NCI-H446 treated with DMSO at 0.1 percent for 48 hours (cell line): ENCODE measurements around the gene SLC35F6.

Source experiments
- DNase-seq: peaks from one replicate; lab custom pipeline; 2025; lab: John Stamatoyannopoulos, UW

Gene SLC35F6, protein sequence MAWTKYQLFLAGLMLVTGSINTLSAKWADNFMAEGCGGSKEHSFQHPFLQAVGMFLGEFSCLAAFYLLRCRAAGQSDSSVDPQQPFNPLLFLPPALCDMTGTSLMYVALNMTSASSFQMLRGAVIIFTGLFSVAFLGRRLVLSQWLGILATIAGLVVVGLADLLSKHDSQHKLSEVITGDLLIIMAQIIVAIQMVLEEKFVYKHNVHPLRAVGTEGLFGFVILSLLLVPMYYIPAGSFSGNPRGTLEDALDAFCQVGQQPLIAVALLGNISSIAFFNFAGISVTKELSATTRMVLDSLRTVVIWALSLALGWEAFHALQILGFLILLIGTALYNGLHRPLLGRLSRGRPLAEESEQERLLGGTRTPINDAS

DNA sequence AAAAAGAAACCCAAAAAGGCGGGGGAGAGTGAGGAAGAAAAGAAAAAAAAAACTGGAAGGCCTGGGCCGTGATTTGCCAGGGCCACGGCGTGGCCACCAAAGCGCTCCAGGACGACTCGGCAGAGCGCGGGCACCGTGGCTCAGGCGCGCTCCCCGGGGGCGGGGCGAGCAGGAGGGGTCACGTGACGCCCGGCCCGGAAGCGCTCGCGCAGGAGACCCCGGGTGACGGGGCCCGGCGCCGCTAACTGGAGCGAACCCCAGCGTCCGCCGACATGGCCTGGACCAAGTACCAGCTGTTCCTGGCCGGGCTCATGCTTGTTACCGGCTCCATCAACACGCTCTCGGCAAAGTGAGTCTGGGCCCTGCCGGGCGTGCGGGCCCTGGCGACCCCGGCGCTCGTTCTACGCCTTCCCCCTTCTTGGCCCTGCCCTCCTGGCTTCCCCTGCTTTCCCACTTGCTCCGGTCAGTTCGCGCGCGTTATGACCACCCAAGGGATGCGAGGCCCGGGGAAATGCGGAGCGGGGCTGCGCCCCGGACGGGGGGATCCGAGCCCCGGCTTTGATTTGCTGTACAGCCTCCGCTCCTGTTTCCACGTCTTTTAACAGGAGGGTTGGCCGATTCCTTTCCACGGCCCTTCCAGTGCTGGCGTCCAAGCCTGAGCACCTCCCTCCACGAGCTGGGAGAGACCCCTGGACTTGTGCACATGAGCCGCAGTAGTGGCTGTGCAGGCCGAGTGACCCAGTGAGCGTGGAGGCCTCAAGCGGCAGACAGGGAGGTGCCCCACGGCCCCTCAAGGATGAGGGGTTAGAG is at the start of gene SLC35F6:
TSS of gene SLC35F6 (plus strand) at position 207 of the 810 bp plus-strand sequence. CDS start at position 273, 66 bp downstream.
- peak; percentile 38 for DNase-seq

DNA sequence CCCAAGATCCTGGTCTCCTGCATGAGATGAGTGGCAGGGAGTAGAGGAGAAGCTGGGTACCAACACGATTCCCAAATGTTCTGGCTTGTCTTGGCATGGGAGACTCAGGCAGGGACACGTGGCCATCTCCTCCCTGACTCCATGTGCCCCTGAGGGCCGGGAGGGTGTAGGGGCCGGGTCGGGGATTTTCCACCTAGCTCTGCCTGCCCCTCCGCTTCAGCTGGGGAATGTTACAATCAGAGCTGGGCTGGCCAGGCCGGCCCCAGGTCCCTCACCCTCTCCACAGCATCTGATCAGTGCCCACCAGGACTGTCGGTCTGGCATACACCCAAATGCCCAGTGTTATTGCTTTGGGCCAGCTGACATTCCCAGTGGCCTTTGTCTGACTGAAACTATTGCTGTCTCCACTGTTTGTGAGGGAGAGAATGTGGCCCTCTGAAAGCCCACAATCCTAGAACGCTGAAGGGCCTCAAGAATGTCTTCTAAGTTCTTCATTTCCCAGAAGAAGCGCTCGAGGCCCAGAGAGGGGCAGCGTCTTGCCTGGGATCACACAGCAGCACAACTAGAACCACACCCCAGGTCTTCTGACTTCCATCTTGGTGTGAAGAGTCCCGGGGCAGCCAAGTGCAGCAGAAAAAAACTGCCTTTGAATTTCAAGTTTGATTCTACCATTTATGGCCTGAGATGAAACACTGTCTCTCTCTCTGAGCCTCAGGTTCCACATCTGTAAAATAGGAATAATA is 48.4 kb upstream of the SLC35F6 start:
- no peak for DNase-seq

DNA sequence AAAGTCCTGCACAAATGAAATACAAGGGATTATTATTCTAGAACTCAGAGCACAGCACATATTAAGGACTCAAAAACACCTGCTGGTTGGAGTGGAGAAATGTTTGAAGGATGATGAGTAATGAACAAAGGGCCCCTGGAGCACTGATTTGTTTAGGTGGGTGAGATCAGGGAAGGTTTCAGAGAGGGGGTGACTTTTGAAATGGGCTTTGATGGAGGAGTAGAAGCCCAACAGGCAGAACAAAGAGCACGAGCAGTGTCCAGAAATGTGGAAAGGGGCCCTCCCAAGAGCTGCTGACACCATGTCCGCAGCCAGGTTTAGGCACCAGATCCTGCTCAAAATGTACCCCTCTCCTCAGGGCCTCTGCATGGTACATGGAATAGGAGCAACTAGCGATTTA is 47.7 kb upstream of the SLC35F6 start:
- DNase-seq, result no peak

DNA sequence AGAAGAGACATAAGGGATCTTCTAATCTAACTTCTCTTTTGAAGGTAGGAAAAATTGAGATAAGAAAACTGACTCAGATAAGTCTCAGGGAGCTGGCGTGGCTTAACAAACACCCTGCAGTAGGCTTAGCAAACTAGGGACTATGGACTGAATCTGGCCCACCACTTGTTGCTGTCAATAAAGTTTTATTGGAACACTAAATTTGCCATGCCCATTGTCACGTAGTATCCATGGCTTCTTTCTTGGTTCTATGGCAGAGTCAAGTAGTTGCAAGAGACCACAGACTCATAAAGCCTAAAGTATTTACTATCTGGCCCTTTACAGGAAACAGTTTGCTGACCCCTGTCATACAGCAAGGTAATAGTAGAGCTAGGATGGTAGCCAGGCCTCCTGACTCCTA is 47.3 kb upstream of the SLC35F6 start:
- no peak for DNase-seq

DNA sequence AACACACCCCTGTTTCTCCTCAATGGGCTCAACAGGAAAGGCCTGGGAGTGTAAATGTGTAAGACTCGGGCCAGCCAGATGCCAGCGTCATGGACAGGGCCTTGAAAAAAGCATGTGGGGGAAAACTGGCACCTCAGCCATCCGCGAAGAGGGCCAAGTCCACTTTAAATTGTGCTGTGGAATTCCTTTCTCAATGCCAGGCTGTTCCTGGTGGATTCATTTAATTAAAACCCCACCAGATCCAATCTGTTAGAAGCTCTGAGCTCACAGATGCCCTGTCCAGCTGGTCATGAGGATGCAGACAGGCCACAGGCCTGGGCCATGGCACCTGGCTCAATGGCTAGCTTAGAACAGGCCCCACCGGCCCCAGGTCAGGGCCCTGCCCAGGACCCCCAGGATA is 46.7 kb upstream of the SLC35F6 start:
- no peak for DNase-seq

DNA sequence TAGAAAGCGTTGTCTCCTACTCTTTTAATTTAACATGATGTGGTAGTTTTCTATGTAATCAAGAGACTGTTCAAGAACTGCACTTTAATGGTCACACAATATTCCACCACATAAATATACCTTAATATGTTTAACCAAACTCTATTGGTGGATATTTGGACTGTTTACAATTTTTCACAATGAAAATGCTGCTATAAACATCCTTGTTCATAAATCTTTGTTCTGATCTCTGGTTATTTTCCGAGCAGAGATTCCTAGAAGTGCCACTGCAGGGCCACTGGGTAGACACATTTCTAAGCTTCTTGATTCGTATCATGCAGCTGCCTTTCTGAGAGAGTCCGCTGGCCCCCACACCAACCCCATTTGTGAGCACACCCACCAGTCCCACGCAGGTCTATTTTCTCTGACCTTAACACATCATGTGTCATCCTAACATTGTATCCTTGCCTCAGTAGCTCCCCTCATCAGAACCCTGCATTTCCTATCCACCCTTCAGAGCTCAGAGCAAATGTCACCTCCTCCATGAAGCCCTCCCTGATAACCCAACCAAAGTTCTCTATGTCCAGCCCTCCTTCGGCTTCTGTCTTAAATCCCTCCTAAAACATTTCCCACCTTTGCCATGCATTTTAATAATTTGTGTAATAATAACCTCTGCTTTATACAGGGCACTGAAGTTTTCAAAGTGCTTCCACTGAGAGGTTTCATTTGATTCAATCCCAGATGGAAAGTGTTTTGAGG is 45.0 kb upstream of the SLC35F6 start:
- DNase-seq, result no peak

DNA sequence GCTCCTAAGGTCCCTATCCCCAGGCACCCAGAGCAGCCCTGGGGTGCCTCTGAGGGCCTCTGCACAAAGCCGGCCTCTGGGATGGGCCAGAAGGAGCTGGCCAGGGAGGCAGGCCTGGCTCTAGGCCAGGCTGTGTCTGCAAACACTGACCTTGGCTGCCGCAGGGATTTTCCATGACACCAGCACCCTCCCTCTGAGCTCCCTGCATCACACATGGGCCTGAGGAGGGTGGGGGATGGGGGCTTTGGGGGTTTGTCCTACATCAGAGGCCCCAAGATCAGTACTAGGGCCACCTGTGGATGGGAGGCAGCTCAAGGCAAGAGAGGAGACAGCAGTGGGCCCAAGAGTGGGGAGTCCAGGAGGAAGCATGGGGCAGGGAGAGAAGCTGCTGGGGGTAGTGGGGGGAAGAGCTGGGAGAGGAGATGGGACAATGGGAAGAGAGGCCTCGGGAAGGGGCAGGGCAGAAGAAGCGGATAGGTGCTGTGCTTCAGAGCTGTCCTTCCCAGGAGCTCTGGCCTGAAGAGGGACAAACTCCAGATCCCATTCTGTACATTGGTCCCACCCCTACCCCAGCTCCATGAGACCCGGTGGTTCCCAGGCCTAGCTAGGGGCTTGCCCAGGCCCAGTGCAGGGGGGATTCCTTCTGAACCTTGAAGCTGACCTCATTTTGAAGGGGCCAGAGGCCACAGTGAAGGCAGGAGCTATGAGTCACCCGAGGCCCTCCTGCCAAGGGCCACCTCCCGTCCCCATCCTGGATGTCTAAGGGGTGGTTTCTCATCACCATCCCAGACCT is 43.6 kb upstream of the SLC35F6 start:
- no peak for DNase-seq

DNA sequence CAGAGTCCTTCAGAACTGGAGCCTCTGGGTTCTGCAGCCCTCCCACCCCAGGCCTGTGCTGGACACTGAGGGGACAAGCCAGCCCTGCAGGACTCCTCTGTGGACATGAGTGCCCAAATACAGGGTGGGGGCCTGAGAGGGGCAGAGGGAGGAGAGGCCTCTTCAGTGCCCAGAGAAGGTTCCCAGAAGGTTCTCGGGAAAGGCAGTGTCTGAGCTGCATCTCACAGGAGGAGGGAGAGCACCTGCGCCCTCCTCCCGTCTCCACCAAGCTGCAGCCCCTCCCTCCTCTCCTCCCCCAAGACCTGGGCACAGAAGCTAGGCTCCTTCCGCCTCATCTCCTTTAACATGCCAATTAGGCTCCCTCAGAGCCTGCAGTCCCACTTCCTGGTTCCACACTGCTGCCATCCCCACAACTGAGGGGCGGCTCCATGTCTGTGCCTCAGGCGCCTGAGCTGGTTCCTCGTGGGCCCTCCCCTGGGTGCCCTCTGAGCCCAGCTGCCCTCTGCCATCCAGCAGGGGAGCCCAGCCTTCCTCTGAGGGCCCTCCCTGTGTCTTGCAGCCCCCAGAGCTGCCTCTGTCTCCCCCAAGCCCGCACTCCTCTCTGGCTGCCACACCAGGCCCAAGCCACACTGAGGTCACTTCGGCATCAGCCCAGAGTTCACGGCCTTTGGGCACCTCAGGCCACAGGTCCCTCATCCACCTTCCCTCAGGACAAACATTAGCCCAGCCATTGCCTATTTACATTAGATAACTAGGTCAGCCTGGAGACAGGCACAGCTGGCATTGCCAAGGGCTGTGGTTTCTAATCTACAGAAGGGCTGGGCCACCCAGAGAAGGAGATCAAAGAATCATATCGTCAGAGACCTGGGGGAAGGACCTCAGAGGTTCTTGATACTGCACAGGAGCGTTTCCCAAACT is 42.7 kb upstream of the SLC35F6 start:
- DNase-seq, result no peak

DNA sequence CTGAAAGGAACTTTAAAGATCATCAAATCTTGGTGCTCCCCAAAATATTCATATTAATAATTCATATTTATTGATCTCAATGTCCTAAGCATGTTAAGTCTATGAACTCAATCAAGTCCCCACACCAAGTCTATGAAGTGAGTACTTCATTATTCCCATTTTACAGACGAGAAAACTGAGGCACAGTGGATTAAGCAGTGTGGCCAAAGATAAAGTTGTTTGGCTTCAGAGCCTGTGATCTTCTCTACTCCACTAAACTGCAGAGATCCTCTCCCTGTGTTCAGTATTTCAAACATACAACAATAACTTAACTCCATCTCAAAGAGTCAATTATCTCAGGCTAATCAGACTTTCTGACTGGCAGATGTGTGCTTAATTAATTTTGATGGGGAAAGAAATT is 41.8 kb upstream of the SLC35F6 start:
- no peak for DNase-seq

DNA sequence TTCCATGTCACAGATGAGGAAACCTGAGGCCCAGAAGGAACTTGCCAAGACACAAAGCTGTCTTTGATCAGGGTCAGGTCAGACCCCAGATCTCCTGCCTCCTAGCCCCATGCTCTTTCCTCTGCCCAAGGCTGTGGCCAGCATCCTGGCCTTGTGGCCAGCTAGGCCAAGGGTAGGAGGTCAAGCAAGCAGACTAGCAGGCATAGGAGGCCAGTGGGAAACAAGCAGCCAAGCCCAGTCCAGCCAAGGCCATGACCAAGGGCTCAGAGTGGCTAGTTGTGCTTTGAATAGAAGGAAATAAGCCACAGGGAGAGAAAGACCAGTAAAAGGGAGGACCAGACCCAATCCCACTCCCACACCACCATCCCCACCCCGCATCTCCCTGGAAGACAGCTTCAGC is 41.2 kb upstream of the SLC35F6 start:
- no peak for DNase-seq

DNA sequence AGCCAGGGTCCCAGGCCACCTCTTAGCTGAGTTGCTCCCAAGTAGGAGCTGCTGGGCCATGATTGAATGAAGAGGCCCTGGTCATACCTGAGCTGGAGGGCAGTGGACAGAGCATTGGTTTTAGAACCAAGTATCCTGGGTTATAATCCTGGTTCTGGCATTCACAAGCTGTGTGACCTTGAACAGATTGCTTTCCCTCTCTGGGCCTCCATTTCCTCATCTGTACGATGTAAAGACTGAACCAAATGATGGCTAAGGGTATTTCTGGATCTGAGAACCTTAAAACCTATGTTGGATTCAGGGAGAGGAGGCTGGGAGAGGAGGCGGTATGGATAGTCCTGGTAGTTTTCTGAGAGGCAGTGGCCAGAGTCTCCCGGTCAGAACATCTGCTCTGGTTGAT is 40.6 kb upstream of the SLC35F6 start:
- no peak for DNase-seq

DNA sequence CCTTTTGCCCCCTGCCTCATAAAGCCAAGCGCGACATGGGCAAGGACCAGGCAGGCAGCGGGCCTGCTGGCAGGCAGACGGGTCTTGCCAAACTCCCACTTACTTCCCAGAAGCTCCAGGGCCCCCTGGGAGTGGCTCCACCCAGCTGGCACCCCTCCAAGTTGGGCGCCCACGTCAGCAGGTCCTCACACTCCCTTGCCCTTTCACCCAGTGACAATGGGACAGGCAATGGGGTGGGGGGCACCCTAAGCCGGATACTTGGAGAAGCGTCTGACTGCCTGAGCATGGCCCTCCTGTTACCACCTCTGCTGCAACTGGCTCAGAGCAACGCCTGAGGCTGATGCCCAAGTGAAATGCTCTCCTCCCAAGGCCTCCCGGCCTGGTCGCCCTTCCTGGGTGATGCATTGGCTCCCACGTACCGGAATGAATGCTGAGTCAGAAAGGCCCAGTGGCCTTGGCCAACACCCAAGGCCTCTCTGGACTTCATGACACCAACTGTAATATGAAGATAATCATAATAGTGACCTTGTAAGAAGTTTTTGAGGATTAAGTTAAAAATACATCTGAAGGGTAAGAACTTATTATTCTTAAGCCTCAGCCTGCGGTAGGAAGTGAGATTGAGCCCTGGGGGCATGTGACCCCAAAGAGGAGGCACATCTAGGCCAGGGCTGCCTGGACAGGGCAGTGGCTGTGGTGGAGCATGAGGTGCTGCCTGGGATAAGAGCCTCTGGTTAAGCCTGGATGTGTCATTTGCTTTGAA is 39.9 kb upstream of the SLC35F6 start:
- DNase-seq, result no peak

DNA sequence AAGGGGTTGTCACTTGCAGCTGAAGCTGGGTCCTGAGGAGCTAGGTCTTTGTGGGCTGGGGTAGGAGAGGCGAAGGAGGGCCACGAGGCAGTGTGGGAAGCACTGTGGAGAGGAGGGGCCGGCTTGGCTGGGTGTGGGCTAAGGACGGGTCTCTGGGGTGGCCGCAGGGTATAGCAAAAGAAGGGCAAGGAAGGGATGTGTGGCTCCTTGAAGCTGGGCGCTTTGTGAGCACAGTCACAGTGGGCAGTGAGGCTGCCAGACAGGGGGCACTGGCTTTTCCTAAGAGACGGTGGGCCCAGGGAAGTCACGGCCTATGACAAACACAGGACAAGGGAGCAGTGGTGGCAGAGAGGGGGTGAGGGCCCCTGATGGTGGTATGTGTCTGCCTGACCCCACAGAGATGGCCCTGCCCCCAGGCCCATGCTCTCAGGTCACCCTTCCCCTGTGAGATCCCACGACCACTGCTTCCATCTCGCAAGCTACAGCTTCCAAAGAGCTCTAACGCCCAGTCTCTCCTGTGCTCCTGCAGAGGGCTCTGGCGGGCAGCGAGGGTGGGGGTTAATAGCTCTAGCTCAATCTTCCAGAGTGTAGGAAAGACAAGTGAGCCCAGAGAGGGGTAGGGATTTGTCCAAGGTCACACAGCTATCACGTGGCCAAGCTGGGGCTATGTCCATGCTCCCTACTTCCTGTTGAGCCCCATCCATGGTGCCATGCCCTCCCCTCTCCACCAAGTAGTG is 39.1 kb upstream of the SLC35F6 start:
- DNase-seq, result no peak

DNA sequence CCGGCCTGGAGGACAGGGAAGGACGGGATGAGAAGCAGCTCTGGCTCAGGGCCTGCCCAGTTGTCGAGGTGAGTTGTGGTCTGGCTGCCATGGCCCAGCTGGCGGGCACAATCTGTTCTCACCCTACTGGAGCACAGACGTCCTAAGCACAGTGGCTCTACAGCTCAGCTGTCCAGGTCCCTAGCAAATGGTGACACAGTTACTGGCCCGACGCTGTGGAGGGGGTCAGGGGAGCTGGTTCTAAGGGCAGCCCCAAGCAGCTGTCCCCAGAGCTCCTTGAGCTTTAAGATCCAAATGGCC is 38.6 kb upstream of the SLC35F6 start:
- DNase-seq, result no peak

DNA sequence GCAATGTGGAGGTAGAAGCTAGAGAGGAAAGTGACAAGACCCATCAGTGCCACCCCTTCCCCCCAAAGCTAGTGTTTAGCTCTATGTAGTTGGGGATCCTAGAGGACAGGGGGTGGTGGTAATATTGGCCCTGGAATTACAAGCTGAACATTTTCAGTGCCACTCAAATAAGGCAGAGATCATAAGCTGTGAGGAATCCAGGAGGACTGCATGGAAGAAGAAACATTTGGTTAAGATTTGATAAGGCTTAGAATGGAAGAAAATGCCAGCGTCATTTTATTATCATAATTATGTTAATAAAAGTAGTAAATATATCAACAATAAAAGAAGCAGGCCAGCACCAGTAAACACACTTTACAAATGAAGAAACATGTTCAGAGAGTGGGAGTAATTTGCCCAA is 37.9 kb upstream of the SLC35F6 start:
- no peak for DNase-seq

DNA sequence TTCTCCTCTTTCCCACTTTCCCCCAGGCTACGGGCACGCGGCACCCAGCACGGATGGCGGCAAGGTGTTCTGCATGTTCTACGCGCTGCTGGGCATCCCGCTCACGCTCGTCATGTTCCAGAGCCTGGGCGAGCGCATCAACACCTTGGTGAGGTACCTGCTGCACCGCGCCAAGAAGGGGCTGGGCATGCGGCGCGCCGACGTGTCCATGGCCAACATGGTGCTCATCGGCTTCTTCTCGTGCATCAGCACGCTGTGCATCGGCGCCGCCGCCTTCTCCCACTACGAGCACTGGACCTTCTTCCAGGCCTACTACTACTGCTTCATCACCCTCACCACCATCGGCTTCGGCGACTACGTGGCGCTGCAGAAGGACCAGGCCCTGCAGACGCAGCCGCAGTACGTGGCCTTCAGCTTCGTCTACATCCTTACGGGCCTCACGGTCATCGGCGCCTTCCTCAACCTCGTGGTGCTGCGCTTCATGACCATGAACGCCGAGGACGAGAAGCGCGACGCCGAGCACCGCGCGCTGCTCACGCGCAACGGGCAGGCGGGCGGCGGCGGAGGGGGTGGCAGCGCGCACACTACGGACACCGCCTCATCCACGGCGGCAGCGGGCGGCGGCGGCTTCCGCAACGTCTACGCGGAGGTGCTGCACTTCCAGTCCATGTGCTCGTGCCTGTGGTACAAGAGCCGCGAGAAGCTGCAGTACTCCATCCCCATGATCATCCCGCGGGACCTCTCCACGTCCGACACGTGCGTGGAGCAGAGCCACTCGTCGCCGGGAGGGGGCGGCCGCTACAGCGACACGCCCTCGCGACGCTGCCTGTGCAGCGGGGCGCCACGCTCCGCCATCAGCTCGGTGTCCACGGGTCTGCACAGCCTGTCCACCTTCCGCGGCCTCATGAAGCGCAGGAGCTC is 36.2 kb upstream of the SLC35F6 start:
- DNase-seq, result no peak

DNA sequence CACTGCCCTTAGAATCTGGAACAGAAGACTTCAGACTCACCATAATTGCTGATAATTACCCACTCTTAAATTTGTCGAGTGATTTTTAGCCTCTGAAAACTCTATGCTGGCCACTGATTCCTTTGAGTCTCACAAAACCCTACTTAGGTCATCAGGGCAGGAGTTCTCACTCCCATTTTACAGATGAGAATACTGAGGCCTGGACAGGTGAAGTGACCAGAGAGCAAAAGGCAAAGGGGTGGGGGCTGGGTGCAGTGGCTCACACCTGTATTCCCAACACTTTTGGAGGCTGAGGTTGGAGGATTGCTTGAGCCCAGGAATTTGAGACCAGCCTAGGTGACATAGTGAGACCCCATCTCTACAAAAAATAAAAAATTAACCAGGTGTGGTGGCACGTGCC is 34.8 kb upstream of the SLC35F6 start:
- DNase-seq, result no peak
